Stimulated activated CD8-positive, alpha-beta memory T cell treated with anti-CD3 and anti-CD28 coated beads, Interleukin-4, amount 100 ng/mL, for 24 hours (primary cell): ENCODE results near the gene NSA2.

Experiments
- DNase-seq: peaks from one replicate; pipeline ENCODE4 v3.0.0-alpha.2; 2020; ENCODE audit warnings: low read depth

Gene NSA2

DNA sequence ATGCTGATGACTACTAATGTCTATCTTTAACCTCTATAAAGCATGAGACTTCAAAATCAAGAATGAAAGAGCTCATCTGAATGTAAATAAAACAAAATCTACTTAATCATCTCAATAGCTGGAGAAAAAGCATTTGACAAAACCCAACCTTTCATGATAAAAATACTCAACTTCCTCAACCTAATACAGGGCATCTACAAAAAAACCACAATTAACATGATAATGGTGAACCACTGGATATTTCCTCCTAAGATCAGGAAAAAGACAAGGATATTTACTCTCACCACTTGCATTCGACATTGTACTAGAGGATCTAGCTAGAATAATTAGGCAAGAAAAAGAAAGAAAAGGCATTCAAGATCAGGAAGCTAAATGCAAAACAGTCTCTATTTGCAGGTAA, 49.8 kb downstream of the NSA2 start:
- no peak for DNase-seq

DNA sequence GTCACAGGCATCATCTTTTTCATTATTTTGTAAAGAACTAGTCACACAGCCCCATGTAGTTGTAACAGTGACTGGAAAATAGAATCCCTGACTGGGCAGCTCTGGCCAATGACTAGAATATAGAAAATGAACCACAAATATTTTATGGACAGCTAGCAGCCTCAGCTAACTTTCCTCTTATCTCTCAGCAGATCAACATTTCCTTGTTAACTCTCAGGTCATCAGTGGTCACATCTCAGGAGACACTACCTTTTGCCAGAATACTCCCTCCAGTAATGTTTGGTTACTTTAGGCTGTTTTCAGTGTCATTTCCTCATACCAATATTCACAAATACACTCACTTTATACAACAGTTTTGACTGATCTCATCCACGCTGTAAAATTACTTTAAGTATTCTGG, 55.2 kb downstream of the NSA2 start:
- DNase-seq, result no peak

DNA sequence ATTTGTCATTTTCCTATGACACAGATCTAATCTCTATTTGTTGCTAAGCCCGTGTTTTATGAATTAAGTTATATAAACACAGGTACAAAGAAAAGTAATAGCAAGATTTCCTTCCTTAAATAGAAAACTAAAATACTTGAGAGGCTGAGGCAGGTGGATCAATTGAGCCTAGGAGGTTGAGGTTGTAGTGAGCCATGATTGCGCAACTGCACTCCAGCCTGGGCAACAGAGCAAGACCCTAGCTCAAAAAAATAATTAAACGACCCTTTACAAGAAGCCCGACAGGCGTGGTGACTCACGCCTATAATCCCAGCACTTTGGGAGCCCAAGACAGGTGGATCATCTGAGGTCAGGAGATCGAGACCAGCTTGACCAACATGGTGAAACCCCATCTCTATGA, 62.4 kb downstream of the NSA2 start:
- no peak for DNase-seq
